Endothelial cell of umbilical vein (primary cell): ENCODE data around the gene MECP2. TPM values are rescaled to one million over a fixed set of nuclear protein-coding genes. Genes with fewer than 3 reads are reported as not detected.

ENCODE experiments used
- BruUV-seq: library from RNA; stranded (reverse); fragments of 400-500 nt; replicated peaks from 2 replicates; lab custom pipeline; 2021; lab: Mats Ljungman, UMichigan
- CTCF ChIA-PET: fragments of 300-600, 350-600 bp; sonication (Branson Sonifier 250); formaldehyde crosslinking; loops from one replicate; lab custom pipeline; 2021; ENCODE audit warnings: antibody characterized with exemption, inconsistent platforms; lab: Charles Lee
- POLR2A ChIA-PET: fragments of 300-600, 350-600 bp; sonication (Branson Sonifier 250); formaldehyde crosslinking; loops from one replicate; lab custom pipeline; 2021; ENCODE audit warnings: antibody characterized with exemption, inconsistent platforms; lab: Charles Lee
- DNase-seq: peaks from one replicate; pipeline ENCODE4 v3.0.0-alpha.2; 2011; ENCODE audit warnings: low read depth, low spot score
- FAIRE-seq: peaks from 2 replicates; lab custom pipeline; 2011; peaks lifted over from hg19 to GRCh38; lab: Jason Lieb, UNC
- H2AFZ ChIP-seq: 2 replicates; pipeline ENCODE4 v1.6.0; 2012; ENCODE audit warnings: low read depth, low read length, control low read depth, inconsistent platforms
- H3K27ac ChIP-seq: 2 replicates; pipeline ENCODE4 v1.5.1; 2011; ENCODE audit warnings: low read depth, mild to moderate bottlenecking, control low read depth, low read length, moderate library complexity; ENCODE audit not compliant: insufficient read depth
- H3K27me3 ChIP-seq, 2 experiments: 2 replicates each; pipeline versions ENCODE4 v1.6.0 to v1.6.1; 2011; ENCODE audit warnings: low read length in 2 of 2, mixed read lengths in 1 of 2; ENCODE audit not compliant: control insufficient read depth in 2 of 2, insufficient read depth in 2 of 2
- H3K36me3 ChIP-seq, 2 experiments: 2 replicates in 1 of 2; 3 replicates in 1 of 2; pipeline ENCODE4 v1.5.1; 2011; ENCODE audit warnings: low read length in 2 of 2, mild to moderate bottlenecking in 1 of 2, moderate library complexity in 1 of 2; ENCODE audit not compliant: control insufficient read depth in 2 of 2, insufficient read depth in 2 of 2; ENCODE audit errors: extremely low read depth in 1 of 2
- H3K4me1 ChIP-seq: 3 replicates; pipeline ENCODE4 v1.5.1; 2011; ENCODE audit warnings: mild to moderate bottlenecking, low read length; ENCODE audit not compliant: control insufficient read depth, insufficient read depth; ENCODE audit errors: extremely low read depth
- H3K4me2 ChIP-seq: 2 replicates; pipeline ENCODE4 v1.6.1; 2011; ENCODE audit warnings: low read length, control low read depth, mixed read lengths; ENCODE audit not compliant: insufficient read depth
- H3K4me3 ChIP-seq, 3 experiments: fragments of 200-600 bp in 1 of 3; sonication (generic), shearing (Covaris generic) in 1 of 3; replicated peaks in 1 of 3; 2 replicates each; pipeline ENCODE4 v1.5.1; 2011 to 2016; ENCODE audit warnings: control low read depth in 3 of 3, low read length in 3 of 3, mild to moderate bottlenecking in 2 of 3, inconsistent platforms in 1 of 3, low read depth in 1 of 3, moderate library complexity in 1 of 3; ENCODE audit not compliant: insufficient read depth in 1 of 3
- H3K79me2 ChIP-seq: 2 replicates; pipeline ENCODE4 v1.6.0; 2012; ENCODE audit warnings: low read length, inconsistent platforms; ENCODE audit not compliant: control insufficient read depth, insufficient read depth
- H3K9ac ChIP-seq: replicated peaks from 2 replicates; pipeline ENCODE3; 2011; ENCODE audit warnings: low read length, control low read depth; ENCODE audit not compliant: insufficient read depth; ENCODE audit errors: extremely low read depth
- H3K9me1 ChIP-seq: replicated peaks from 3 replicates; pipeline ENCODE4 v1.6.0; 2011; ENCODE audit warnings: mild to moderate bottlenecking, low read length; ENCODE audit not compliant: control insufficient read depth, insufficient read depth; ENCODE audit errors: extremely low read depth
- H3K9me3 ChIP-seq: replicated peaks from 2 replicates; pipeline ENCODE4 v1.5.1; 2012; ENCODE audit warnings: low read length, inconsistent platforms; ENCODE audit not compliant: control insufficient read depth, insufficient read depth
- H4K20me1 ChIP-seq: replicated peaks from 2 replicates; pipeline ENCODE3; 2011; ENCODE audit warnings: mild to moderate bottlenecking, low read length; ENCODE audit not compliant: control insufficient read depth, insufficient read depth; ENCODE audit errors: extremely low read depth
- CTCF ChIP-seq, 2 donors: IDR thresholded peaks; 1 replicate in 1 of 2; 2 replicates in 1 of 2; pipeline ENCODE4 v1.5.1; 2011; ENCODE audit warnings: low read length in 2 of 2, mild to moderate bottlenecking in 2 of 2, moderate library complexity in 2 of 2, control low read depth in 1 of 2, inconsistent platforms in 1 of 2, low read depth in 1 of 2; ENCODE audit not compliant: insufficient read depth in 1 of 2; ENCODE audit errors: extremely low read depth in 1 of 2
- EZH2 ChIP-seq: IDR thresholded peaks from 2 replicates; pipeline ENCODE4 v1.6.1; 2012; ENCODE audit warnings: borderline replicate concordance, low read depth, mild to moderate bottlenecking, moderate library complexity, low read length, inconsistent platforms; ENCODE audit not compliant: severe bottlenecking
- FOS ChIP-seq: IDR thresholded peaks from 2 replicates; pipeline ENCODE4 v1.6.1; 2011; ENCODE audit warnings: mild to moderate bottlenecking, low read length, moderate library complexity, borderline replicate concordance; ENCODE audit not compliant: insufficient read depth
- GATA2 ChIP-seq: IDR thresholded peaks from 2 replicates; pipeline ENCODE4 v1.7.0; 2011; ENCODE audit warnings: low read depth, mild to moderate bottlenecking, moderate library complexity, mixed read lengths, low read length; ENCODE audit not compliant: insufficient read length, insufficient read depth
- JUN ChIP-seq: IDR thresholded peaks from 2 replicates; pipeline ENCODE4 v1.6.1; 2011; ENCODE audit warnings: borderline replicate concordance, low read depth; ENCODE audit not compliant: insufficient read length, insufficient read depth
- POLR2A ChIP-seq: IDR thresholded peaks from 2 replicates; pipeline ENCODE4 v1.6.1; 2012; ENCODE audit warnings: low read depth, mild to moderate bottlenecking, control low read depth, low read length
- dilution Hi-C: fragments of 300-500 bp; cut with MboI; formaldehyde crosslinking; loops from one replicate; pipeline ENCODE4 v1.15.0; 2019; ENCODE audit warnings: low sequenced_read_pairs; ENCODE audit not compliant: extremely low pct_ligation_motif_present
- intact Hi-C: fragments of 100-400 bp; cut with micrococcal nuclease; formaldehyde crosslinking; loops from one replicate; pipeline ENCODE4 v1.10.0; 2022
- polyA plus RNA-seq, 4 experiments: library from polyadenylated mRNA; depleted of rRNA in 3 of 4; stranded (reverse) in 3 of 4; unstranded in 1 of 4; fragments of >200 nt; gene quantifications; 2 replicates each; pipeline versions ENCODE4 v1.2.1 to v1.2.3, GENCODE V29; 2011 to 2012; ENCODE audit warnings: missing spikeins in 1 of 4
- total RNA-seq: library from RNA; stranded (reverse); gene quantifications from 2 replicates; pipeline ENCODE4 v1.2.3, GENCODE V29; 2021

The MECP2 gene
- total and polyA plus RNA-seq, 2 donors (not counting 3 experiments of a cell fraction or from before 2014, with no cell fraction given), result 9.0 to 45.3 TPM

DNA sequence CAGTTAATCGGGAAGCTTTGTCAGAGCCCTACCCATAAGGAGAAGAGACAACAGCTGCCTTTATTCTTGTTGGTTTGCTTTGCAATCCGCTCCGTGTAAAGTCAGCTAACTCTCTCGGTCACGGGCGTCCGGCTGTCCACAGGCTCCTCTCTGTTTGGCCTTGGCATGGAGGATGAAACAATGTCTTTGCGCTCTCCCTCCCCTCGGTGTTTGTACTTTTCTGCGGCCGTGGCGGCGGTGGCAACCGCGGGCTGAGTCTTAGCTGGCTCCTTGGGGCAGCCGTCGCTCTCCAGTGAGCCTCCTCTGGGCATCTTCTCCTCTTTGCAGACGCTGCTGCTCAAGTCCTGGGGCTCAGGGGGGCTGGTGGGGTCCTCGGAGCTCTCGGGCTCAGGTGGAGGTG, 67.3 kb downstream of the MECP2 start:
- TF ChIP-seq JUN (no peak), POLR2A (no peak), GATA2 (no peak), FOS (no peak), CTCF (IDR thresholded peaks at IDR 0.05; ENCODE audit: extremely low read depth in 1 of 2, insufficient read depth in 1 of 2, low read depth in 1 of 2, low read length in 2 of 2) (no peak), EZH2 (no peak)
- Histone ChIP-seq H3K27me3 (no peaks in the 10 kb centered on the region), H2AFZ (no peak overlapping the region), H3K9me1 (no peaks in the 10 kb centered on the region), H4K20me1 (no peaks in the 10 kb centered on the region), H3K36me3 (peaks cover 0 to 23% of the 10 kb centered on the region in 2 experiments), H3K9ac (no peak overlapping the region), H3K79me2 (peaks cover 8% of the 10 kb centered on the region), H3K27ac (no peak overlapping the region), H3K4me3 (no peak overlapping the region), H3K9me3 (no peaks in the 10 kb centered on the region), H3K4me1 (no peaks in the 10 kb centered on the region), H3K4me2 (no peak overlapping the region)
- ChIA-PET POLR2A (no interaction called here), CTCF (interaction anchor here (0.6 kb wide), 1 partner anchor 17 kb away, joined by 3 read pairs; no protein-coding TSS in a partner anchor)
- no TSS peak for BruUV-seq
- no peak for FAIRE-seq
- dilution Hi-C loops, result no loop called here
- intact Hi-C loops, result no loop called here
- DNase-seq, result no peak

DNA sequence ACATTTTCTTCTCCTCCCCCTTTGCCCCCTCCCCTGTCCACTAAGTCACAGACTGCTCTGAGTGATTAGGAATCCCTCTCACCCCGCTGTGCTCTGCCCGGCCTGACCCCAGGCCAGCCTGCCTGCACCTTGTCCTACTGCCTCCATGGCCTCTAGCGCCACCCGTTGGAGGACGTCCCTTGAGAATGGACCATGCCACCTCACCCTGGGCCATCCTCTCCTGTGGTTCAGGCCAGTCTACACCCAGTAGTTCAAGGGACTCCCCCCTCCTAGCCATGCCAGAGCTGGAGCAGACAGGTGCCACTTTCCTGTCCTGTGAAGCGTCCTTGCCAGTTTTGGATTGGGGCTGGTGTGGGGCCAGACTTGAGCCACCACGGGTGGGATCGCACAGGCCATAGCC, 68.1 kb downstream of the MECP2 start:
- no peaks in the 10 kb centered on the region for H3K4me1 ChIP-seq
- H3K27me3 ChIP-seq, result no peaks in the 10 kb centered on the region
- peaks cover 6% of the 10 kb centered on the region for H3K79me2 ChIP-seq
- no peak overlapping the region for H3K27ac ChIP-seq
- no peaks in the 10 kb centered on the region for H3K9me3 ChIP-seq
- BruUV-seq, result no TSS peak
- no peak for TF ChIP-seq GATA2
- H3K4me2 ChIP-seq, result no peak overlapping the region
- ChIA-PET POLR2A (no interaction called here), CTCF (no interaction called here)
- H4K20me1 ChIP-seq, result no peaks in the 10 kb centered on the region
- intact Hi-C loops (no loop called here), dilution Hi-C loops (no loop called here)
- no peak overlapping the region for H3K4me3 ChIP-seq
- H3K36me3 ChIP-seq, result peaks cover 0 to 23% of the 10 kb centered on the region in 2 experiments
- no peak overlapping the region for H2AFZ ChIP-seq
- H3K9ac ChIP-seq, result no peak overlapping the region
- DNase-seq (no peak), FAIRE-seq (no peak)
- no peaks in the 10 kb centered on the region for H3K9me1 ChIP-seq
